CD4-positive, alpha-beta T cell treated with Interleukin-4 for 4 hours (primary cell): ENCODE data around the gene ZCCHC24.

Experiments
- DNase-seq: peaks from one replicate; pipeline ENCODE4 v3.0.0-alpha.2; 2020

The ZCCHC24 gene

DNA sequence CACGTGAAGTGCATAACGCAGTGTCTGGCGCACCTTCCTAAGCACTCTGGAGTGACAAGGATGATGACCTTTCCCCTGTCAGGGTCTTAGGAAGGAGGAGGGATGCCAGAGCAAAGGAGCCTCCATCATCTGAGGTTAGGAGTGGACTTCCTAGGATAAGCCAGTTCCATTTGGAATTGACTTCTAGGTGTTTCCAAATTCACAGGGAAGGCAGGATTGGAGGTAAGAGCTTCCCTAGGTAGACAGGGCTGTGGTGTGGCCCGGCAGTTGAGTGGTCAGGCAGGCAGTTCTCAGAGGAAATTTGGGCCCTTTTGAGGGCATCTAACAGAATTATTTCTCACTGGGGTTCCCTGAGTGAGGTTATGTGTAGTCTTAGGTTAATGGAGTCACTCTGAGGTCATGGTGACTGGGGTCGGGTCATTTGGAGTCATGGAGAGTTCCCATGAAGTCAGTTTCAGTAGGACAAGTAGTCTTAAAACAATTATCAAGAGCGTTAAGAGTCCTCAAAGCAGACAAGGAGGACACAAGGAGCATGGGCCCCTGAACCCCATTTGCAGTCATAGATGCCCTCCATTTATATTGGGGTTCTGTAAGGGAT is 89.9 kb downstream of the ZCCHC24 start:
- DNase-seq = no peak

GRCh38 chr10:79354615-79355014 is 90.8 kb downstream of the ZCCHC24 start:
- no peak for DNase-seq

GRCh38 chr10:79354141-79354540 is 91.3 kb downstream of the ZCCHC24 start:
- DNase-seq = no peak

GRCh38 chr10:79353726-79354125 is 91.7 kb downstream of the ZCCHC24 start:
- no peak for DNase-seq

DNA sequence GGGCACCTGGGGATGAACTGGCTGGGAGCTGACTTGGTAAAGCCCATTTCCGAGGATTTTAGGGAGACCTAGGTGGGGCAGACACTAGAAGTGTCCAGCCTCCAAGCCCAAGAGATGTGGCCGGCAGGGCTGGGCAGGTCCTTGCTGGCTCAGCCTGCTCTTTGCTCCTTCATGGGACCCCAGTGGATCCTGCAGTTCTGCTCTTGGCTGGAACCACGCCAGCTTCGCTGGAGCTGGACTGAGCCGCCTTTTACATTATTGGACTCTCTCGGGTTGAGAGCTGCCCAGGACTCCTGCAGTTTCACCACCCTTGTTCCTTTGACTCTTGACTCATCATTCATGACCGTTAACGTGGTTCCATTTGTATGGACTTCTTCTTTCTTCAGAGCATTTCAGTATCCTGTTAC is 92.4 kb downstream of the ZCCHC24 start:
- DNase-seq = no peak

- DNase-seq = no peak
Observed at GRCh38 chr10:79352035-79352877, 93.2 kb downstream of the ZCCHC24 start.

- no peak for DNase-seq
Observed at GRCh38 chr10:79351332-79351731, 94.1 kb downstream of the ZCCHC24 start.

DNA sequence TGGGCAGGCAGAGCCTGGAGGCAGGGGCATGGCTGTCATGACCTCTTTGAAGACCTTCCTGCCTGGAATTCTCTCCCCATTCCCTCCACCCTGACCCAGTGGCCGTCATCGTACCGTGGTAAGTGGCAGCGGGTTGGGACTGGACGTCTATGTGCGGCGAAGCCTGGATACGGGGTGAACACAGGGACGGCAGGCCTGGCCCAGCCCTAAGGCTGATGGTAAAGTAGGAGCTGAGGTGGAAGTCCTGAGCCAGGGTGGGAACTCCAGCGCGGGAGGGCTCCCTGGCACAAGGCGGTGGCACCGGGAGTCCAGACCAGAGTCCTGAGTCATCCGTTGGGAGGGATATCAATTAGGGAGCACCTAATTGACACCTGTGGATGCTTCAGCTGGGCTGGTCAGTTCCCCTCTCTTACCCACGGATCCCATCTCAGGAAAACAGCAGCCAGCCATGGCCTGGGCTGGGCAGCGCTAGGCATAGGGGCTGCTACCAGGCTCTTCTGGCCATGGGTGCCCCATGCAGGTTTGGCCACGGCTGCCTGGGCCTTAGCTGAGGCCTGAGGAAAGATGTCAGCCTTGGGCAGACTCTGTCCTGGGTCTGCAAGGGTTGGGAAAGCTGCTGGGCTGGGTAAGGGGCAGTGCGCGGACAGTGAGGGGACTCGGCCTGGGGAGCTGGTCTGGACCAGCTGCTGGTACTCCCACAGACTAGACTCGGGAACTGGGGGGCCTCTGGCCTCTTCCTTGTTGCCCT is 94.8 kb downstream of the ZCCHC24 start:
- DNase-seq = no peak

GRCh38 chr10:79349766-79350406 is 95.5 kb downstream of the ZCCHC24 start:
- DNase-seq = no peak

DNA sequence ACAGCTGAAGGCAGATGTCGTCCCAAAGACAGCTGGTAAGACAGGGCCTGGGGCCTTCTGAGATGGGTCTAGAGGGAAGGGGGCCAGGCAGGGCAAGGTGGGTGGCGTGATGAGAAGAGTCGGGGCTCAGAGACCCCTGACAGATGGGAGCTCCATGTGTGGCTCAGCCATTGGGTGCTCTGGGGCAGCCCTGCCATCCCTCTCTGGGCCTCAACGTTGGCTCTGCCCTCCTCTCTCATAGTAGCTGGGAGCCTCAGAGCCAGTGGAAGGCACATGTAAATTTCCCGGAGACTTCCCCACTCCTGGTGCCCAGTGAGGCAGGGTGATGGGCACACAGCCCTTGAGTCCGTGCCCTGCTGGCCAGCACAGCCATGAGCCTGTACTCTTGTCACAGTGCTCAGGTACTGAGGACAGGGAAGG is 96.3 kb downstream of the ZCCHC24 start:
- no peak for DNase-seq

- DNase-seq = no peak
Observed at GRCh38 chr10:79348640-79348988, 96.8 kb downstream of the ZCCHC24 start.

GRCh38 chr10:79347894-79348639 is 97.4 kb downstream of the ZCCHC24 start:
- peak; percentile 76 for DNase-seq

DNA sequence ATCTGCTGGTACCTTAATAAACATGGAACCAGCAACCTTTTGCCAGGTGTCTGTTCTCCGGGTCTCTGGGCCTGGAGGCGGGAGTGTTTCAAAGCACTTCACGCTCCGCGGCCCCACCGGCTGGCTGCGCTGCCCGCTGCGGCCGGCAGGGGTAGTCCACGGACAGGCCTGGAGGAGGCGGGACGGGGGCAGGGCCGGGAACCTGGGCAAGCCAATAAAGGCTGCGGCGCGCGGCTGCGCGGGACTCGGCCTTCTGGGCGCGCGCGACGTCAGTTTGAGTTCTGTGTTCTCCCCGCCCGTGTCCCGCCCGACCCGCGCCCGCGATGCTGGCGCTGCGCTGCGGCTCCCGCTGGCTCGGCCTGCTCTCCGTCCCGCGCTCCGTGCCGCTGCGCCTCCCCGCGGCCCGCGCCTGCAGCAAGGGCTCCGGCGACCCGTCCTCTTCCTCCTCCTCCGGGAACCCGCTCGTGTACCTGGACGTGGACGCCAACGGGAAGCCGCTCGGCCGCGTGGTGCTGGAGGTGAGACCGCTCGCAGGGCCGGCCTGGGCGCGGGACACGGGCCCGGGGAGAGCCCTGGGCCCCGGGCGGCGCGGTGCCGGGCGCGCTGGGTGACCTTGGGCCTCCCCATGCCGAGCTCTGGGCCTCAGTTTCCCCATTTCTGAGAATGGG is 98.1 kb downstream of the ZCCHC24 start, which contains the start of gene PPIF:
Gene PPIF, plus strand, starts transcription at position 244 of the 668 bp plus-strand sequence. Its CDS starts 80 bp downstream, at position 324.
- DNase-seq = peak; percentile 91

- no peak for DNase-seq
Observed at GRCh38 chr10:79346388-79347225, 98.8 kb downstream of the ZCCHC24 start.

GRCh38 chr10:79346012-79346340 is 99.4 kb downstream of the ZCCHC24 start:
- DNase-seq = no peak

DNA sequence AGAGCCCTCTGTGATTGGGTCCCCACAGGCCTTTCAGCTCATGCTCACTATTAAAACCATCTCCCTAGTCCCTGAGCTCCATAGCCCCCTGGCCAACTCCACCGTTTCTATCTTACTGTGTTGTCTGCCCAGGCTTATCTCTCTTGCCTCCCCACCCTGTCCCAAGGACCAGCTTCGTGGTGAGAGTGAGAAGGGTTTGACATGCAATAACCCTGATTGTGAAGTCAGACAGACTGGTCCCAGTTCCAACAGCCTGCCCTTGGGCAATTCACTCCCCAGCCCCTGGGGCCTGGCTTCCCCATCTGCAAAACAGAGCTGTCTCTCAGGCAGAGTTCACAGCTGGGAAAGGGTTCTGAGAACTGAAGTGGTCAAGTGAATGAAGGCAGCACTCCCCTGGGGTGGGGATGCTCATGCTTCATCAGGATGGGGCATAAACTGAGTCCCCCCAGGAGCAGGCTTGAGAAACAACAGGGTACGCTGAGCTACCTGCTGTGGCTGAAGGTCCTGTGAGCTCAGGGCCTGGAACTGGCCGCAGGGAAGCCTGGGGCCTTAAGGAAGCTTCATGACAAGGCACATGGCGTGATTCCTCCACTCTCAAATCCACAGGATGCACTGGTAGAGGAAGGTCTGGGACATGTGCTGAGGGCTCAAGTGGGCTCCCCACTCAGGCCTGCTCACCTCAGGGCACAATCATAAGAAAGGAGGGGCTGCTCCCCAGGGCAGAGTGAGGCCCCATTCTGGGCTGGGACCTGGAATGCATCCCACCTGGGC is 100.0 kb downstream of the ZCCHC24 start:
- DNase-seq = no peak

GRCh38 chr10:79344502-79345195 is 100.8 kb downstream of the ZCCHC24 start:
- no peak for DNase-seq

- no peak for DNase-seq
Observed at GRCh38 chr10:79342811-79343561, 102.4 kb downstream of the ZCCHC24 start.

DNA sequence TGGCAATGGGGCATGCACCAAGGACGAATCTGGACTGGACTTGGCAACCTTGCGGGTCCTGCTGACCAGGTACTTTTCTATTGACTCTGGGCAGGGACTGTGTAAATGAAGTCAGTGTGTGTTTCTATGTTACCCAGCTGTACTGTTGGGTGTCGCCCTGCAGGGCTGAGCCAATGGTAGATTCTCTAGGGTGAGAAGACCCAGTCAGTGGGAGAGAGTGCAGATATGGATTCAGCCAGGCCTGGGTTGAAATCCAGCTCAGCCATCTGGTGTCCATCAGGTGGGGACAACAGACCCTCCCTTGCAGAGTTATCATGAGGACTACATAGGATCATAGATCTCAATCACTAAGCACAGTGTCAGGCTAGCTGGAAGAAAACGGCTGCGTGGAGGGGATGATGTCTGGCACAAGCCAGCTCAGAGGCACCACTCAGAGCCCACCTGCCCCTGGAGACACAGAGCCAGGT is 103.1 kb downstream of the ZCCHC24 start:
- DNase-seq = no peak
